ENCODE data around the gene POC1B. TPM values are rescaled to one million over a fixed set of nuclear protein-coding genes. Genes with fewer than 3 reads are reported as not detected.

Gene POC1B
- total RNA-seq, 4 donors from 2014 or later = 7.3 to 8.9 (median 7.8) TPM

- no peaks in the 10 kb centered on the region for H3K27me3 ChIP-seq
- intact Hi-C loops (cut with DNase I; ENCODE audit: low total_unique reads) (no loop called here), in situ Hi-C loops (cut with MboI; ENCODE audit: low sequenced_read_pairs in 4 of 4) (no loop called here)
- H3K9me3 ChIP-seq = no peaks in the 10 kb centered on the region
- H3K4me1 ChIP-seq = no peaks in the 10 kb centered on the region
- DNase-seq (no peak), ATAC-seq (no peak)
- H3K4me3 ChIP-seq = no peak overlapping the region
- peaks cover 0 to 6% of the 10 kb centered on the region in 2 donors for H3K36me3 ChIP-seq
- TF ChIP-seq POLR2A (IDR thresholded peaks at IDR 0.05) = no peak
- no peak for TF ChIP-seq CTCF (IDR thresholded peaks at IDR 0.05 in 4 of 5, conservative IDR thresholded peaks at IDR 0.05 in 1 of 5)
- no peak overlapping the region for H3K27ac ChIP-seq
Observed at GRCh38 chr12:89427508-89428156, 98.2 kb downstream of the POC1B start.

- intact Hi-C loops (cut with DNase I; ENCODE audit: low total_unique reads) (no loop called here), in situ Hi-C loops (cut with MboI; ENCODE audit: low sequenced_read_pairs in 4 of 4) (no loop called here)
Observed at GRCh38 chr12:89424846-89425245, 101.0 kb downstream of the POC1B start.

GRCh38 chr12:89424389-89424788 is 101.5 kb downstream of the POC1B start:
- H3K4me3 ChIP-seq = no peak overlapping the region
- in situ Hi-C loops (cut with MboI; ENCODE audit: low sequenced_read_pairs in 4 of 4) = no loop called here

More at GRCh38 chr12:89424846-89425245, 101.0 kb downstream of the POC1B start:
- Histone ChIP-seq H3K27me3 (no peaks in the 10 kb centered on the region), H3K27ac (no peak overlapping the region), H3K9me3 (no peaks in the 10 kb centered on the region), H3K4me1 (no peaks in the 10 kb centered on the region), H3K36me3 (peaks cover 0 to 6% of the 10 kb centered on the region in 2 donors), H3K4me3 (no peak overlapping the region)
- no peak for ATAC-seq
- TF ChIP-seq POLR2A (IDR thresholded peaks at IDR 0.05) = no peak
- TF ChIP-seq CTCF (IDR thresholded peaks at IDR 0.05 in 4 of 5, conservative IDR thresholded peaks at IDR 0.05 in 1 of 5) = no peak
- DNase-seq = no peak

GRCh38 chr12:89421092-89421835 is 104.6 kb downstream of the POC1B start:
- TF ChIP-seq POLR2A (IDR thresholded peaks at IDR 0.05) = no peak
- peak in 1 of 5 experiments; percentile 11 for TF ChIP-seq CTCF (IDR thresholded peaks at IDR 0.05 in 4 of 5, conservative IDR thresholded peaks at IDR 0.05 in 1 of 5)
- H3K9me3 ChIP-seq = no peaks in the 10 kb centered on the region
- intact Hi-C loops (cut with DNase I; ENCODE audit: low total_unique reads) (no loop called here), in situ Hi-C loops (cut with MboI; ENCODE audit: low sequenced_read_pairs in 4 of 4) (no loop called here)
- no peak for DNase-seq
- H3K4me1 ChIP-seq = no peaks in the 10 kb centered on the region
- no peak overlapping the region for H3K27ac ChIP-seq
- H3K4me3 ChIP-seq = no peak overlapping the region
- no peak for ATAC-seq
- peaks cover 0 to 6% of the 10 kb centered on the region in 2 donors for H3K36me3 ChIP-seq
- no peaks in the 10 kb centered on the region for H3K27me3 ChIP-seq

More at GRCh38 chr12:89424389-89424788, 101.5 kb downstream of the POC1B start:
- no peaks in the 10 kb centered on the region for H3K4me1 ChIP-seq
- DNase-seq = no peak
- ATAC-seq = no peak
- peaks cover 0 to 6% of the 10 kb centered on the region in 2 donors for H3K36me3 ChIP-seq
- intact Hi-C loops (cut with DNase I; ENCODE audit: low total_unique reads) = no loop called here
- TF ChIP-seq CTCF (IDR thresholded peaks at IDR 0.05 in 4 of 5, conservative IDR thresholded peaks at IDR 0.05 in 1 of 5) (no peak), POLR2A (IDR thresholded peaks at IDR 0.05) (no peak)
- H3K9me3 ChIP-seq = no peaks in the 10 kb centered on the region
- H3K27ac ChIP-seq = no peak overlapping the region
- H3K27me3 ChIP-seq = no peaks in the 10 kb centered on the region
